Suprapubic skin (tissue), 4 donors: Measurements from ENCODE around the gene ITGA8. TPM values are rescaled to one million over a fixed set of nuclear protein-coding genes. Genes with fewer than 3 reads are reported as not detected.

ENCODE experiments used
- DNase-seq, 2 donors: peaks; one replicate each; pipeline ENCODE4 v3.0.0-alpha.2; 2019; ENCODE audit warnings: low spot score in 2 of 2
- H3K27ac ChIP-seq: fragments of 200-600 bp; sonication (generic); one replicate; pipeline ENCODE4 v1.5.1; 2019
- H3K27me3 ChIP-seq: fragments of 200-600 bp; sonication (generic); one replicate; pipeline ENCODE4 v1.5.1; 2019
- H3K36me3 ChIP-seq: fragments of 200-600 bp; sonication (generic); one replicate; pipeline ENCODE4 v1.5.1; 2019
- H3K4me1 ChIP-seq: fragments of 200-600 bp; sonication (generic); one replicate; pipeline ENCODE4 v1.5.1; 2019
- H3K4me3 ChIP-seq: fragments of 200-600 bp; sonication (generic); one replicate; pipeline ENCODE4 v1.5.1; 2019; ENCODE audit warnings: mild to moderate bottlenecking
- H3K9me3 ChIP-seq: fragments of 200-600 bp; sonication (generic); one replicate; pipeline ENCODE4 v1.5.1; 2019
- EP300 ChIP-seq: sonication (generic); formaldehyde crosslinking; IDR thresholded peaks from one replicate; pipeline ENCODE4 v1.6.1; 2017; ENCODE audit warnings: antibody characterized with exemption
- POLR2A ChIP-seq, 2 donors: fragments of 450-650 bp; IDR thresholded peaks; one replicate each; pipeline ENCODE4 v1.6.1; 2017; ENCODE audit warnings: antibody characterized with exemption in 2 of 2, mild to moderate bottlenecking in 2 of 2, moderate library complexity in 2 of 2
- POLR2AphosphoS5 ChIP-seq, 3 donors: sonication (generic); formaldehyde crosslinking; IDR thresholded peaks; one replicate each; pipeline ENCODE4 v1.6.1; 2017; ENCODE audit warnings: antibody characterized with exemption in 3 of 3
- WGBS: methylation state at CpG from one replicate; pipeline ENCODE4 v1.1.5; 2018; 5-methylcytosine and 5-hydroxymethylcytosine counted together
- total RNA-seq, 4 donors: library from RNA; depleted of rRNA; stranded (reverse); fragments of >200 nt; gene quantifications; one replicate each; pipeline ENCODE4 v1.1.0, GENCODE V29; 2016
- TF ChIP-seq, protein P1 (sequence below), 2 donors: fragments of 200-600 bp in 1 of 2; fragments of 450-650 bp in 1 of 2; sonication (generic) in 1 of 2; IDR thresholded peaks; one replicate each; pipeline ENCODE4 v1.5.1; 2016 to 2019; ENCODE audit warnings: antibody characterized with exemption in 2 of 2, mild to moderate bottlenecking in 1 of 2, moderate library complexity in 1 of 2

ITGA8 gene
- total RNA-seq, 4 donors from 2014 or later: 1.9 to 4.7 (median 2.5) TPM

DNA sequence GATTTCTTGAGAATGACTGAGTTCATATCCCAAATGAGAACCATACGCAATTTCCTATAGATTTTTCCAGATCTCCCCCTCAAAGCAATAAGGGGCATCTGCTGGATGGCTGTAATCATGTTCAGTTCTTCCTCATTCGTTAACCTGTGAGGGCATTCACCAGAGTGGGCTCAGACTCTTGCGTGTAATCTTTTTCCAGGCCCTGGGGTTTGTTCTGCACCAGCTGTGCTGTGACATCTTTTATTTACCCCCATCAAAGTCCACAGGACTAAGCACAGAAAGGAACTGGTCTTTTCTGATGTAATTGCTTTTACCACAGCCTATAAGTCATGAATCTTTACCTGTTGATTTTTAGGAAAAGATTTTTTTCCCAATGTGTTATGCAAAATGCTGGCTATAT, 27.9 kb upstream of the ITGA8 start:
- no peaks in the 10 kb centered on the region for H3K9me3 ChIP-seq
- DNase-seq: no peak
- 85% methylated on average over 3 of the region's 3 CpGs for WGBS
- no peaks in the 10 kb centered on the region for H3K4me1 ChIP-seq
- TF ChIP-seq EP300 (no peak), POLR2A (IDR thresholded peaks at IDR 0.05) (no peak), POLR2AphosphoS5 (IDR thresholded peaks at IDR 0.05) (no peak)
- TF ChIP-seq, protein P1, sequence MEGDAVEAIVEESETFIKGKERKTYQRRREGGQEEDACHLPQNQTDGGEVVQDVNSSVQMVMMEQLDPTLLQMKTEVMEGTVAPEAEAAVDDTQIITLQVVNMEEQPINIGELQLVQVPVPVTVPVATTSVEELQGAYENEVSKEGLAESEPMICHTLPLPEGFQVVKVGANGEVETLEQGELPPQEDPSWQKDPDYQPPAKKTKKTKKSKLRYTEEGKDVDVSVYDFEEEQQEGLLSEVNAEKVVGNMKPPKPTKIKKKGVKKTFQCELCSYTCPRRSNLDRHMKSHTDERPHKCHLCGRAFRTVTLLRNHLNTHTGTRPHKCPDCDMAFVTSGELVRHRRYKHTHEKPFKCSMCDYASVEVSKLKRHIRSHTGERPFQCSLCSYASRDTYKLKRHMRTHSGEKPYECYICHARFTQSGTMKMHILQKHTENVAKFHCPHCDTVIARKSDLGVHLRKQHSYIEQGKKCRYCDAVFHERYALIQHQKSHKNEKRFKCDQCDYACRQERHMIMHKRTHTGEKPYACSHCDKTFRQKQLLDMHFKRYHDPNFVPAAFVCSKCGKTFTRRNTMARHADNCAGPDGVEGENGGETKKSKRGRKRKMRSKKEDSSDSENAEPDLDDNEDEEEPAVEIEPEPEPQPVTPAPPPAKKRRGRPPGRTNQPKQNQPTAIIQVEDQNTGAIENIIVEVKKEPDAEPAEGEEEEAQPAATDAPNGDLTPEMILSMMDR (IDR thresholded peaks at IDR 0.05): no peak
- no peaks in the 10 kb centered on the region for H3K36me3 ChIP-seq
- H3K27ac ChIP-seq: no peak overlapping the region
- H3K27me3 ChIP-seq: no peaks in the 10 kb centered on the region
- H3K4me3 ChIP-seq: no peak overlapping the region

DNA sequence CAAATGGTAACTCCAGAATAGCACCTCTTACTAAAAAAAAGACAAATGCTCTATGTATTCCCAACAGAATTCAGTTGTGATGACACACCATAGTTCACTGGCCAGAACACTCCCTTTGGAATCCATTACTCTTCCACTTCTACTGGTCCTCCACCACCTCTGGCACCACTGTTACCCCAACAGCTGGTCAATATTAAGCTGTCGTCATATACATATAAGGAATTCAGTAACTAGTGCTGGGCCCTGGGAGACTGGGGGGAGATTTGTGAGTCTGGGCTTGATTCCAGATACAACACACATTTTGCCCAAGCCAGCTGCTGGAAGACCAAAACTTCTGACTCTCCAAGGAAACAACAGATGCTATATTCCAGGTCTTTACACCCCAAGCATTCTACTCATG, 26.0 kb upstream of the ITGA8 start:
- Histone ChIP-seq H3K4me3 (no peak overlapping the region), H3K36me3 (no peaks in the 10 kb centered on the region), H3K9me3 (no peaks in the 10 kb centered on the region), H3K4me1 (no peaks in the 10 kb centered on the region), H3K27ac (no peak overlapping the region), H3K27me3 (no peaks in the 10 kb centered on the region)
- DNase-seq: no peak
- TF ChIP-seq POLR2A (IDR thresholded peaks at IDR 0.05) (no peak), EP300 (no peak), POLR2AphosphoS5 (IDR thresholded peaks at IDR 0.05) (no peak)
- TF ChIP-seq, protein P1 (IDR thresholded peaks at IDR 0.05): no peak
- 63% methylated on average over 1 of the region's 1 CpG for WGBS

DNA sequence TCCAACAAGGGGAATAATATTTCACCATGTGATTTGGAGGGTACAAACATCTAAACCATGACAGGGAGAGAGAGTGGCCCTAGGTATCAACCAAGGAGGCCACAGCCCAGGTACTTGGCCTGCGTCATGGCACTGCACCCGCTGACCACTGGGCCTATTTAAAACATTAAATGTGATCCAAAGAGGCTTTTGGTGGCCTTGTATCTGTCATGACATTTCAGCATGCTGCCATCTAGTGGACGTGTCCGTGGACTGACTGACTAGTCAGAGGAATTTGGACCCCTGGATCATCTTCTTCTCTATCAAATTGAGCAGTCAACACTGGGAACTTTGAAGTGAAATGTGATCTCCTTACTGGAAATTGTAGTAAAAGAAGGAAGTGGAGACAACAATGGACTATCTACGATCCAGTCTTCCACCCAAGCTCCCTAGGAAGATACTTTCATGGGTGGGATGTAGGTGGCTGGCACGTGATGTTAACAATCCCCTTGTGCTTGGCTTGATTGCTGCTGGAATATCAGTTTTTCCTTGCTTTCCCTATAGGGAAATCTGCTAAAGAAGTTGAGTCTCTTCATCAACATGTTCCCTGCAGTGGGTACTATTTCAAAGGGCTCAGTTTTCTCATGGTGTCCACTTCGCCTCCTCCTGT, 24.6 kb upstream of the ITGA8 start:
- no peaks in the 10 kb centered on the region for H3K9me3 ChIP-seq
- peaks cover 3% of the 10 kb centered on the region for H3K4me1 ChIP-seq
- no peak overlapping the region for H3K4me3 ChIP-seq
- 44% methylated on average over 7 of the region's 7 CpGs for WGBS
- DNase-seq: no peak
- TF ChIP-seq EP300: no peak
- TF ChIP-seq, protein P1 (IDR thresholded peaks at IDR 0.05): peak in 1 of 2 donors; percentile 32
- no peak overlapping the region for H3K27ac ChIP-seq
- no peaks in the 10 kb centered on the region for H3K27me3 ChIP-seq
- no peaks in the 10 kb centered on the region for H3K36me3 ChIP-seq

DNA sequence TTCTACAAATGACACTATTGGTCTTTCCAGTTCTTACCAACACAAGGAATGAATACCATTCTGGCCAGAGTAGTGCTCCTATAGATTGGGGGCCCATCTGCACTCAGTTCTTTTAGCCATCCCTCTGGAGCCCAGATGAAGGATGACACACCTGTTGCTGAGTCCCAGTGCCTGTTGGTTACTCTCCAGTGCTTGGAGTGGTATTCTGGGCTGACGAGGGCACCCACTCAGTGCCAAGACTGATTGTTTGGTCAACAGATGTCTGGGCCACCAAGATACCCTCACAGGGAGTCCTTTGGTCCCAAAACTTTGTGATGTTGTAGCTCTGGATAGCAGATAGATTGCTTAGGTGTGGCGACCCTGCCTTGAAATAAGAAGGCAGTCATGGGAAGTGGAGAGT, 23.7 kb upstream of the ITGA8 start:
- Histone ChIP-seq H3K4me3 (no peak overlapping the region), H3K27ac (no peak overlapping the region), H3K9me3 (no peaks in the 10 kb centered on the region), H3K4me1 (peaks cover 5% of the 10 kb centered on the region), H3K36me3 (no peaks in the 10 kb centered on the region), H3K27me3 (no peaks in the 10 kb centered on the region)
- TF ChIP-seq POLR2AphosphoS5 (IDR thresholded peaks at IDR 0.05) (no peak), EP300 (no peak), POLR2A (IDR thresholded peaks at IDR 0.05) (no peak)
- TF ChIP-seq, protein P1 (IDR thresholded peaks at IDR 0.05): no peak
- no peak for DNase-seq
- WGBS: 84% methylated on average over 2 of the region's 2 CpGs

DNA sequence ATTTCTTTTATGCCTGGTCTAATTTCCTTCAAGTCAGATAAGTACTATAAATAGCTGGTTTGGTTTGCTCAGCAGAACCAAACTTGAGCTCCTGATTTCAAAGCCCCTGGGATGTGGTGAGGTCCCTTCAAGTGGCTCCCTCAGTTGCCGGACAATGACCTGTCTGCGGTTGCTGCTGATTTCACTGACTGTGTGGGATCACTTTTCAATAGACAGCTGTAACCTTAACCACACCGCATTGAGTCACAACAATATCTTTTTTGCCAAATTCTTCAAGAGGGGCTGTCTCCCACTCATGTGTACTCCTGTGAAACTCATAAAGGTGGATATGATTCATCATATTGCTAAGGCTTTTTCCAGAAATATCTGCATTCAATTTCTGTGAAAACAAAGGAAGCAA, 23.1 kb upstream of the ITGA8 start:
- H3K9me3 ChIP-seq: no peaks in the 10 kb centered on the region
- peaks cover 7% of the 10 kb centered on the region for H3K4me1 ChIP-seq
- H3K36me3 ChIP-seq: no peaks in the 10 kb centered on the region
- 82% methylated on average over 3 of the region's 3 CpGs for WGBS
- no peak for DNase-seq
- no peak overlapping the region for H3K27ac ChIP-seq
- H3K4me3 ChIP-seq: no peak overlapping the region
- TF ChIP-seq POLR2A (IDR thresholded peaks at IDR 0.05): no peak
- TF ChIP-seq EP300: no peak
- no peak for TF ChIP-seq POLR2AphosphoS5 (IDR thresholded peaks at IDR 0.05)
- TF ChIP-seq, protein P1 (IDR thresholded peaks at IDR 0.05): no peak
- no peaks in the 10 kb centered on the region for H3K27me3 ChIP-seq
